PC-9 (cell line): ENCODE results near the gene PBXIP1.

Experiments used
- EZH2 ChIP-seq: fragments of 200-600 bp; sonication (generic); IDR thresholded peaks from 2 replicates; pipeline ENCODE4 v1.8.0; 2017; ENCODE audit warnings: antibody characterized with exemption, low read depth
- TF ChIP-seq, protein P1 (sequence below): fragments of 200-600 bp; sonication (generic); conservative IDR thresholded peaks from 2 replicates; pipeline ENCODE4 v1.6.1; 2017; ENCODE audit warnings: mixed run types, antibody characterized with exemption, mild to moderate bottlenecking, moderate library complexity

- TF ChIP-seq, protein P1, sequence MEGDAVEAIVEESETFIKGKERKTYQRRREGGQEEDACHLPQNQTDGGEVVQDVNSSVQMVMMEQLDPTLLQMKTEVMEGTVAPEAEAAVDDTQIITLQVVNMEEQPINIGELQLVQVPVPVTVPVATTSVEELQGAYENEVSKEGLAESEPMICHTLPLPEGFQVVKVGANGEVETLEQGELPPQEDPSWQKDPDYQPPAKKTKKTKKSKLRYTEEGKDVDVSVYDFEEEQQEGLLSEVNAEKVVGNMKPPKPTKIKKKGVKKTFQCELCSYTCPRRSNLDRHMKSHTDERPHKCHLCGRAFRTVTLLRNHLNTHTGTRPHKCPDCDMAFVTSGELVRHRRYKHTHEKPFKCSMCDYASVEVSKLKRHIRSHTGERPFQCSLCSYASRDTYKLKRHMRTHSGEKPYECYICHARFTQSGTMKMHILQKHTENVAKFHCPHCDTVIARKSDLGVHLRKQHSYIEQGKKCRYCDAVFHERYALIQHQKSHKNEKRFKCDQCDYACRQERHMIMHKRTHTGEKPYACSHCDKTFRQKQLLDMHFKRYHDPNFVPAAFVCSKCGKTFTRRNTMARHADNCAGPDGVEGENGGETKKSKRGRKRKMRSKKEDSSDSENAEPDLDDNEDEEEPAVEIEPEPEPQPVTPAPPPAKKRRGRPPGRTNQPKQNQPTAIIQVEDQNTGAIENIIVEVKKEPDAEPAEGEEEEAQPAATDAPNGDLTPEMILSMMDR, result no peak
- no peak for TF ChIP-seq EZH2
These were observed 45.0 kb upstream of the PBXIP1 start for GRCh38 chr1:155000726-155001424.
